T-helper 1 cell treated with Interleukin-12 subunit alpha and Interleukin-12 subunit beta and Interleukin-4 antibody, amounts not matched to agents 30 μg/mL and 1 μg/mL, for 36 hours (primary cell): ENCODE data around the gene LY9.

ENCODE experiments used
- H3K27ac Mint-ChIP-seq: one replicate; pipeline ENCODE4 v1.8.0; 2021; ENCODE audit warnings: mild to moderate bottlenecking, mixed read lengths
- H3K27me3 Mint-ChIP-seq: one replicate; pipeline ENCODE4 v1.8.0; 2021; ENCODE audit warnings: low read depth, mixed read lengths
- H3K36me3 Mint-ChIP-seq: one replicate; pipeline ENCODE4 v1.8.0; 2021; ENCODE audit warnings: low read depth, mixed read lengths
- H3K4me1 Mint-ChIP-seq: one replicate; pipeline ENCODE4 v1.8.0; 2021; ENCODE audit warnings: low read depth, mixed read lengths
- H3K4me3 Mint-ChIP-seq: one replicate; pipeline ENCODE4 v1.8.0; 2021; ENCODE audit warnings: mild to moderate bottlenecking, moderate library complexity, mixed read lengths
- H3K9me3 Mint-ChIP-seq: one replicate; pipeline ENCODE4 v1.8.0; 2021; ENCODE audit warnings: mixed read lengths

The LY9 gene

DNA sequence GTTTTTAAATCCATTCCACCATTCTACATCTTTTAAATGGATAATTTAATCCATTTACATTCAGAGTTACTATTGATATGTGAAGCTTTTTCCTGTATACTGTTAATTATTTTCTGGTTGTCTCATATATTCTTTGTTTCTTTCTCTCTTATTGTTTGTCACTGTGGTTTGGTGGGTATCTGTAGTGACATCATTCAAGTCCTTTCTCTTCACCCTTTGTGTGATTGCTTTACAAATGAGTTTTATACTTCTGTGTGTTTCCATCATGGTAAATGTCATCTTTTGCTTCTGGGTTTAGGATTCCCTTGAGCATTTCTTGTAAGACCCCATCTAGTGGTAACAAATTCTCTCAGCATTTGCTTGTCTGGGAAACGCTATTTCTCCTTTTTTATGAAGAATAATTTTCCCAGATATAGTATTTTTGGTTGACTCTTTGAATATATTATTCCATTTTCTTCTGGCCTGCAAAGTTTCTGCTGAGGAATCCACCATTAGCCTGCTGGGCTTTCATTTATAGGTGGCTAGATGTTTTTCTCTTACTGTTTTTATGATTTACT, 10.2 kb downstream of the LY9 start:
- H3K27me3 Mint-ChIP-seq: peaks cover 26% of the 10 kb centered on the region
- H3K27ac Mint-ChIP-seq: no peak overlapping the region
- peaks cover 41% of the 10 kb centered on the region for H3K9me3 Mint-ChIP-seq
- peak overlapping the region; percentile 30 for H3K4me3 Mint-ChIP-seq
- peaks cover 32% of the 10 kb centered on the region for H3K36me3 Mint-ChIP-seq
- peaks cover 9% of the 10 kb centered on the region for H3K4me1 Mint-ChIP-seq

DNA sequence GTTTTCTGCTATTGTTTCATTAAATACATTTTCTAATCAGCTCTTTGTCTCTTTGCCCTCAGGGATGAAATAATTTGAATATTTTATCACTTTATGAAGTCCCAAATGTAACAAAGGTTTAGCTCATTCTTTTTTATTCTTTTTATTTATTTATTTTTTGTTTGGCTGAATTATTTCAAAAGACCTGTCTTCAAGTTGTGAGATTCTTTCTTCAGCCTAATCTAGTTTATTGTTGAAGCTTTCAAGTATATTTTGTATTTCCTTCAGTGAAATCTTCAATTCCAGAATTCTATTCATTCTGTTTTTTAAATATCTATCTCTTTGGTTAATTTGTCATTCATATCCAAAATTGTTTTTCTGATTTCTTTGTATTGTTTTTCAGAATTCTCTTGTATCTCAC, 10.8 kb downstream of the LY9 start:
- Mint-ChIP-seq H3K9me3 (peaks cover 41% of the 10 kb centered on the region), H3K4me1 (peaks cover 5% of the 10 kb centered on the region), H3K27me3 (peaks cover 32% of the 10 kb centered on the region), H3K27ac (no peak overlapping the region), H3K4me3 (no peak overlapping the region), H3K36me3 (peaks cover 33% of the 10 kb centered on the region)

DNA sequence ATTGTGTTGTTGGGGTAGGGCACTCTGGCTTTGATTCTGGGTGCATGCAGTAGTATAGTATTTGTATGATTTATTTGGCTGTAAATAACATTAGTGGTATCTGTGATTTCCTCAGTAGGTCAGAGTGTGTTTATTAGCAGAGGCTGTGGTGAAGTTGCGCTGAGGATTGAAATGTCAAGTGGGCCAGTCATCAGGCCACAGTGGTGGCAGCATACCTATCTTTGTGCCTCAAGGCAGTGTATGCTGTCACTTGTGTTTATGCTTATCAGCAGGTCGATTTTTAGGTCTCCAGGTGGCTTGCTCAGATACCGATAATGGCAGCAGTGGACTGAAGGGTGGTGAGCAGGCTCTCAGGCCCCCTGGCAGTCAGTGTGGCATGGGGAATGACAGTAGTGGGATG, 11.3 kb downstream of the LY9 start:
- H3K36me3 Mint-ChIP-seq: peaks cover 35% of the 10 kb centered on the region
- H3K27me3 Mint-ChIP-seq: peaks cover 34% of the 10 kb centered on the region
- peaks cover 41% of the 10 kb centered on the region for H3K9me3 Mint-ChIP-seq
- H3K27ac Mint-ChIP-seq: no peak overlapping the region
- no peak overlapping the region for H3K4me3 Mint-ChIP-seq
- peaks cover 5% of the 10 kb centered on the region for H3K4me1 Mint-ChIP-seq

DNA sequence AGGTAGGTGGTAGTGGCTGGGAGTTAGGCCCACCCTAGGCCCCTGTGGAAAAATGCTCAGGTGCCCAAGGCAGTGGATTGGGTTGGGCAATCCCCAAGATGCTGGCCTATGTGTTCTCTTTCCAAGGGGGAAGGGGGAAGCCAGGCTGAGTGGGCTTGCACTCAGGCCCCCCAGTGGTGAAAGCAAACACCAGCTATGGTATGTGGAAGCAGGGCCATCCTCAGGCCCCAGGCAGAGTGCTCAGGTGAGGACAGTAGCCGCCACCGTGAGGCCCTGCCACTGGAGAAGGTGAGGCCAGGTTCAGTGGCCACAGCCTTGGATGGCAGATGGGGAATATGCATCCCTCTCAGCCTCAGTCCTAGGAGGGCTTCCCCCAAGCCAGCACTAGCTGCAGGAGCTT, 11.8 kb downstream of the LY9 start:
- Mint-ChIP-seq H3K27ac (no peak overlapping the region), H3K27me3 (peaks cover 31% of the 10 kb centered on the region), H3K36me3 (peaks cover 33% of the 10 kb centered on the region), H3K4me1 (peaks cover 5% of the 10 kb centered on the region), H3K4me3 (no peak overlapping the region), H3K9me3 (peaks cover 41% of the 10 kb centered on the region)

DNA sequence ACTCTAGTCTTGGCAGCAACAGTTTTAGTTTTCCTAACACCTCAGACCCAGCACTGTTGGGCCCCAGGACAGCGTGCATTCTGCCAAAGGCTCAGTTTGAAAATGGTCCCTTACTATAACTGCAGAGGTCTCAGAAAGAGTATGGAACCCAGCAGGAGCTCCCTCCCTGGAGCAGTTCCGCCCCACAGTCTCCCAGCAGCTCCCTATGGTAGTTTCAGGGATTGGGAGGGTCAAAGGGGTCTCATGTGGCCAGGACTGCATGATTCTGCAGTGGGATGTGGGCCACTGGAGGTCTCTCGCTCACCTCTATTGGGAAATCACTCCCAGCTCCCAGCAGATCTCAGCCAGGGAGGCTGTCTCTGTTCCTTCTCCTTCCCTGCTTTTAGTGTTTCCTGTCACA, 12.3 kb downstream of the LY9 start:
- peaks cover 29% of the 10 kb centered on the region for H3K27me3 Mint-ChIP-seq
- H3K36me3 Mint-ChIP-seq: peaks cover 31% of the 10 kb centered on the region
- peaks cover 41% of the 10 kb centered on the region for H3K9me3 Mint-ChIP-seq
- H3K27ac Mint-ChIP-seq: no peak overlapping the region
- H3K4me3 Mint-ChIP-seq: no peak overlapping the region
- H3K4me1 Mint-ChIP-seq: peaks cover 10% of the 10 kb centered on the region

DNA sequence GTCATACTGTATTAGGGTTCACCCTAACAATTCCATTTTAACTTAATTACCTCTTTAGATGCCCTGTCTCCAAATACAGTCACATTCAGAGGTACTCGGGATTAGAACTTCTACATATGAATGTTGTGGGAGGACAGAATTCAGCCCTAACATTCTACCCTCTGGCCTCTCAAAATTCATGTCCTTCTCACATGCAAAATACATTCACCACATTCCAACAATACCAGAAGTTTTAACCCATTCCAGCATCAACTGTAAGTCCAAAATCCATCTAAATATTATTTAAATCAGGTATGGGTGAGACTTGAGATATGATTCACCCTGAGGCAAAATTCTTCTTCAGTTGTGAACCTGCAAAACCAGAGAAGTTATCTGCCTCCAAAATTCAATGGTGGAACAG, 14.5 kb downstream of the LY9 start:
- peaks cover 20% of the 10 kb centered on the region for H3K36me3 Mint-ChIP-seq
- H3K4me1 Mint-ChIP-seq: peaks cover 14% of the 10 kb centered on the region
- H3K4me3 Mint-ChIP-seq: no peak overlapping the region
- no peak overlapping the region for H3K27ac Mint-ChIP-seq
- peaks cover 25% of the 10 kb centered on the region for H3K9me3 Mint-ChIP-seq
- peaks cover 21% of the 10 kb centered on the region for H3K27me3 Mint-ChIP-seq

DNA sequence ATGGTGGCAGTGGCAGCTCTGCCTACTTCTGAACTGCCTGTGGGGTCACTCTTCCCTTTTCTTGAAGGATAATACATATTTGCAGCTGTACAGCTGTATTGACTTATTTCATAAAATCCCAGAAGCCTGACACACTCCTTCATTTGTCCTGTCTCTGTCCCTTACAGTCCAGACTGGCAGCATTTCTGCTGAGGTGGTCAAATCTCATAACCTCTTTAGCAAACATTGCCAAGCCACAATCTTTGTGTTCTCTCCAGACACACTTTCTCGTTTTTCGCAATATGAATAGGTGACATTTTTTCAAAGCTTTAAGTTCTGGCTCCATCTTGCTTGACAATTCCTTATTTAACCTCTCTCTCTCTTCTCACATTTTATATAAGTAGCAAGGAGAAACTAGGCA, 15.2 kb downstream of the LY9 start:
- Mint-ChIP-seq H3K27me3 (peaks cover 17% of the 10 kb centered on the region), H3K27ac (no peak overlapping the region), H3K4me1 (peaks cover 12% of the 10 kb centered on the region), H3K4me3 (no peak overlapping the region), H3K9me3 (peaks cover 18% of the 10 kb centered on the region), H3K36me3 (peaks cover 15% of the 10 kb centered on the region)

DNA sequence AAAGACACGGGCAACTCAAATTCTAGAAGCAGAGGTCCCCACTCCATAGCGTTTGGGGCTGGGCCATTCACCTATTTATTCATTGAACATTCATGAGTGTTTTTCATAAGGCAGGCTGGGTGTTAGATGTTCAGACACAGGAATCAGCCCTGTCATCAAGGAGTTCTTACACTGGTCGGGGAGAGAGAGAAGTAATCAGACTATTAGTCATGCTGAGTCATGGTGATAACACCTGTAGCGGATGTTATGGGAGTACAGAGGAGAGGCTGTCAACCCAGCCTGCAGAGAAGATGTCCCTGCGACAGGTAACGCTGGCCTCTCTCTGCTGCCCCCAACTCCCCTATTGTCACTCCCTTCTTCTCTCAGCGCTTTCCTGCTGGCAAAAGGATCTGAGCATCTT, 17.2 kb downstream of the LY9 start:
- Mint-ChIP-seq H3K4me3 (no peak overlapping the region), H3K36me3 (peaks cover 3% of the 10 kb centered on the region), H3K27ac (no peak overlapping the region), H3K27me3 (peaks cover 13% of the 10 kb centered on the region), H3K9me3 (peaks cover 5% of the 10 kb centered on the region), H3K4me1 (peaks cover 9% of the 10 kb centered on the region)

DNA sequence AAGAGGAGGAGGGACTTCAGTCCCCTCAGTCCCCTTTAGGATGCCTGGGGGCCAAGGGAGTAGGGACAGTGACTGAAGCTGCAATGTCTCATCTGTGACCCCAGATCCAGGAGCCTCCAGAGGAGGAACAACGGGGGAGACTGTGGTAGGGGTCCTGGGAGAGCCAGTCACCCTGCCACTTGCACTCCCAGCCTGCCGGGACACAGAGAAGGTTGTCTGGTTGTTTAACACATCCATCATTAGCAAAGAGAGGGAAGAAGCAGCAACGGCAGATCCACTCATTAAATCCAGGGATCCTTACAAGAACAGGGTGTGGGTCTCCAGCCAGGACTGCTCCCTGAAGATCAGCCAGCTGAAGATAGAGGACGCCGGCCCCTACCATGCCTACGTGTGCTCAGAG, 18.3 kb downstream of the LY9 start:
- no peak overlapping the region for H3K4me3 Mint-ChIP-seq
- peaks cover 3% of the 10 kb centered on the region for H3K36me3 Mint-ChIP-seq
- H3K27ac Mint-ChIP-seq: no peak overlapping the region
- H3K4me1 Mint-ChIP-seq: peaks cover 9% of the 10 kb centered on the region
- no peaks in the 10 kb centered on the region for H3K9me3 Mint-ChIP-seq
- peaks cover 13% of the 10 kb centered on the region for H3K27me3 Mint-ChIP-seq

DNA sequence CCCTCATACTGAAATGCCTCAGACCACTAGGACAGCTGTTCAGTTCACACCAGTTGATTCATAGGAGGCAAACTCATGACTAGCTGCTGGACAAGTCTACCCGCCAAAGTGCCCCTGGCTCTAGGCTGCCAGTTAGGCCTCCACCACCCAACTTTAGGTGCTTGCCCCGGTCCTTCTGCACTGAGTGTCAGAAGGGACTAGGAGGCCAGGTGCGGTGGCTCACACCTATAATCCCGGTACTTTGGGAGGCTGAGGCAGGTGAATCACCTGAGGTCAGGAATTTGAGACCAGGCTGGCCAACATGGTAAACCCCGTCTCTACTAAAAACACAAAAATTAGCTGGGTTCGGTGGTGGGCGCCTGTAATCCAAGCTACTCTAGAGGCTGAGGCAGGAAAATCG, 18.9 kb downstream of the LY9 start:
- Mint-ChIP-seq H3K4me1 (peaks cover 9% of the 10 kb centered on the region), H3K4me3 (no peak overlapping the region), H3K27ac (no peak overlapping the region), H3K27me3 (peaks cover 15% of the 10 kb centered on the region), H3K9me3 (no peaks in the 10 kb centered on the region), H3K36me3 (peaks cover 3% of the 10 kb centered on the region)

DNA sequence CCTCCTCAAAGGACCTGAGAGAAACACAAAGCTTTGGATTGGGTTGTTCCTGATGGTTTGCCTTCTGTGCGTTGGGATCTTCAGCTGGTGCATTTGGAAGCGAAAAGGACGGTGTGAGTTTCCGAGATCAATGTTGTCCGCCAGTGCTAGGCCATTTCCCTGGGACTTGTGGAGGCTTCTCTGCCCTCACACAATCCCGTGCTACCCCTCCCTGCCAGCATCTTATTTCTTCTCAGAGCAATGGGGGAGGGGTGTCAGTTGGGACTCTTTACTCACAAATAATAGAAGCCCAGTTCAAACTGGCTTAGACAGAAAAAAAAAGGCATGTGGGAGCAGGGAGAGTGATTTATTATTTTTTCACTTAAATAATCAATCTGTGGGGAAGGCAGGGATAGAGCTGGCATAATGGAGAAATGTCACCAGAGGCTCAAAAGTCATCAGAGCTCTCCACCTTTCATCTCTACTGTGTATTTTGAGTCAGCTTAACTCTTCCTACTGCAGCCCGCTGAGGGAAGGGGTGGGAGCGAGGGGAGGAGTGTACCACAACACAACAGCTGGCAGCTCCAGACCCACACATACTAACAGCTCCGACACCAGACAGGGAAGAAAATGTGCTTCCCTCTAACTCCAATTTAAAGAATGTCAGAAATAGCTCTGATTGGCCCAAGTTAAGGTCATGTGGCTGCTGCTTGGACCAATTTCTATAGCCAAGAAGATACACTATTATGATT, 22.4 kb downstream of the LY9 start:
- H3K36me3 Mint-ChIP-seq: no peaks in the 10 kb centered on the region
- H3K9me3 Mint-ChIP-seq: no peaks in the 10 kb centered on the region
- no peak overlapping the region for H3K27ac Mint-ChIP-seq
- peaks cover 4% of the 10 kb centered on the region for H3K4me1 Mint-ChIP-seq
- H3K27me3 Mint-ChIP-seq: peaks cover 7% of the 10 kb centered on the region
- H3K4me3 Mint-ChIP-seq: no peak overlapping the region

DNA sequence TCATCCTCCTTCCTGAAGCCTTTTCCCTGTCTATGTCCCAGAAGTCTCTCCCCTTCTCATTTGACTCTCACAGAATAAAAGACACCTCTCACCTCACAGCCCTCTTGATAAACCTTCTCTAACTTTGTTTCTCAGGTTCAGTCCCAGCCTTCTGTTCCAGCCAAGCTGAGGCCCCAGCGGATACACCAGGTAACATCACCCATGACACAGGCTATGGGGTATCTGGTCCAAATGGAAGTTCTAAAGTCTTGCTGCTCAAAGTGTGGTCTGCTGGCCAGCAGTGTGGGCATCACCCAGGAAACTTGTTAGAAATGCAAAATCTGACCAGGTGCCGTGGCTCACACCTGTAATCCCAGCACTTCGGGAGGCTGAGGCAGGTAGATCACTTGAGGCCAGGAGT, 23.2 kb downstream of the LY9 start:
- Mint-ChIP-seq H3K27ac (no peak overlapping the region), H3K9me3 (no peaks in the 10 kb centered on the region), H3K36me3 (no peaks in the 10 kb centered on the region), H3K4me1 (no peaks in the 10 kb centered on the region), H3K4me3 (no peak overlapping the region), H3K27me3 (peaks cover 3% of the 10 kb centered on the region)

DNA sequence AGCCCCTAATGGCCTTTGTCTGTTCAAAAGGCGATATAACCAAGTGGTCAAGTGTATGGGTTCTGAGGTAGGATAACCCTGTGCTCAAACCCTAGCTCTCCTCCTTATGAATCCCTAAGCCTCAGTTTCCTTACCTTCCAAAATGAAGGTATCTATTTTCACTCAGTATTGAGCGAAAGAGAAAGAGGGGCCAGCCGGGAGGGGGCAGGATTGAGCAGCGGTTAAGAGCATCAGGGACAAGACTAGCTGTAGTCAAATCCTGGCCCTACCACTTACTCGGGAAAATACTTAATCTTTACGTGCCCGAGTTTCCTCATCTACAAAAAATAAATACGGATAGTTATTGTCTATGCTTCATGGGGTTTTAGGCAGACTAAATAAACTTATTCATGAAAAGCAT, 25.7 kb downstream of the LY9 start:
- H3K36me3 Mint-ChIP-seq: no peaks in the 10 kb centered on the region
- H3K27me3 Mint-ChIP-seq: peaks cover 3% of the 10 kb centered on the region
- no peaks in the 10 kb centered on the region for H3K9me3 Mint-ChIP-seq
- H3K27ac Mint-ChIP-seq: no peak overlapping the region
- no peaks in the 10 kb centered on the region for H3K4me1 Mint-ChIP-seq
- no peak overlapping the region for H3K4me3 Mint-ChIP-seq

DNA sequence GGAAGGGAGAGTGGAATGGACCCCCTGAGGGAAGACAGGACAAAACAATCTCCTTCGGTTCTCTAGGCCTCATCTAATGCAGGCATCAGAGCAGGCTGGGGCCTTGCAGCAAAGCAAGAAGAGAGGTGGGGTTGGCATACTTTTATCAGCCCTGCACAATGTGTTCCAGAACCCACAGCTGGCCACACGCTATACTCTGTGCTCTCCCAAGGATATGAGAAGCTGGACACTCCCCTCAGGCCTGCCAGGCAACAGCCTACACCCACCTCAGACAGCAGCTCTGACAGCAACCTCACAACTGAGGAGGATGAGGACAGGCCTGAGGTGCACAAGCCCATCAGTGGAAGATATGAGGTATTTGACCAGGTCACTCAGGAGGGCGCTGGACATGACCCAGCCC, 27.3 kb downstream of the LY9 start:
- no peaks in the 10 kb centered on the region for H3K4me1 Mint-ChIP-seq

DNA sequence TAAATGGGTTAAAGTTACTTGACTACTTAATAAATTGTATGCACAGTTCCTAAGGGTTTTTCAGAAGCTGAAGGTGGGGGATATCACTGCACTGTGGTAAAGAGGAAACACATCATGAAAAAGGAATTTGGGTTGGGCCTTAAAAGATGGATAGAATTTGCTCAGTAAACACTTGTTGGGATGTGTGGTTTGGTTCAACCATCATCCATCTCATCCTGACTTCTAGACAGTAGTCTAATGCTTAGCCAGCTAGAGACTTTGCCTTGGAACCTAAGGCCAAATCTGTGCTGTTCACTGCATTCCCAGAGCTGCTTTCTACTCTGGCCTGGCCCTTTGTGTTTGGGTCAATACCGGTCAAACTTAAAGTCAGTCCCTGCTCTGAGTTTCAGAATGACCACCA, 30.6 kb downstream of the LY9 start:
- no peaks in the 10 kb centered on the region for H3K9me3 Mint-ChIP-seq
- H3K4me1 Mint-ChIP-seq: peaks cover 3% of the 10 kb centered on the region
- H3K27me3 Mint-ChIP-seq: peaks cover 3% of the 10 kb centered on the region
- no peak overlapping the region for H3K4me3 Mint-ChIP-seq
- no peaks in the 10 kb centered on the region for H3K36me3 Mint-ChIP-seq
- H3K27ac Mint-ChIP-seq: no peak overlapping the region

More for the DNA sequence above, 27.3 kb downstream of the LY9 start:
- Mint-ChIP-seq H3K27me3 (peaks cover 7% of the 10 kb centered on the region), H3K27ac (no peak overlapping the region), H3K36me3 (no peaks in the 10 kb centered on the region), H3K4me3 (no peak overlapping the region), H3K9me3 (no peaks in the 10 kb centered on the region)
